Heart right ventricle (tissue), 16 donors: ENCODE measurements around the gene CCM2. TPM values are rescaled to one million over a fixed set of nuclear protein-coding genes. Genes with fewer than 3 reads are reported as not detected.
A peak's percentile ranks its signal among the peaks of the same experiment; 100 is the strongest.

Source experiments
- ATAC-seq, 8 donors: fragments of 200-7000 bp; cut with Tn5 transposase; one replicate each; pipeline ENCODE4 v1.9.1; 2020; ENCODE audit warnings: mild to moderate bottlenecking in 8 of 8, moderate library complexity in 8 of 8, moderate number of reproducible peaks in 1 of 8
- DNase-seq, 2 donors: peaks; one replicate each; pipeline ENCODE4 v3.0.0-alpha.2; 2020
- H3K27ac ChIP-seq, 10 donors: fragments of 200-600 bp; sonication (generic) in 2 of 10; one replicate each; pipeline versions ENCODE4 v1.5.0 to v1.8.0; 2020 to 2022; ENCODE audit warnings: mild to moderate bottlenecking in 3 of 10
- H3K27me3 ChIP-seq, 7 donors: fragments of 200-600 bp; one replicate each; pipeline ENCODE4 v1.8.0; 2021 to 2022; ENCODE audit warnings: mild to moderate bottlenecking in 2 of 7
- H3K36me3 ChIP-seq, 9 donors: fragments of 200-600 bp; sonication (generic) in 1 of 9; one replicate each; pipeline versions ENCODE4 v1.5.0 to v1.8.0; 2020 to 2022; ENCODE audit warnings: mild to moderate bottlenecking in 2 of 9
- H3K4me1 ChIP-seq, 9 donors: fragments of 200-600 bp; sonication (generic) in 1 of 9; one replicate each; pipeline versions ENCODE4 v1.5.0 to v1.8.0; 2020 to 2022; ENCODE audit warnings: mild to moderate bottlenecking in 4 of 9
- H3K4me3 ChIP-seq, 10 donors: fragments of 200-600 bp; sonication (generic) in 2 of 10; one replicate each; pipeline versions ENCODE4 v1.5.0 to v1.8.0; 2020 to 2022; ENCODE audit warnings: mild to moderate bottlenecking in 7 of 10, moderate library complexity in 2 of 10
- H3K9me3 ChIP-seq, 11 donors: fragments of 200-600 bp in 10 of 11; sonication (generic) in 2 of 11; one replicate each; pipeline versions ENCODE4 v1.5.0 to v1.8.0; 2013 to 2022; ENCODE audit warnings: mild to moderate bottlenecking in 2 of 11, control low read depth in 1 of 11, moderate library complexity in 1 of 11
- WGBS, 2 donors: extraction: QIAGEN DNeasy Blood & Tissue Kit; methylation state at CpG; one replicate each; pipeline ENCODE4 v1.1.7; 2013; ENCODE audit warnings: inconsistent platforms in 1 of 2; 5-methylcytosine and 5-hydroxymethylcytosine counted together
- intact Hi-C, 10 donors: fragments of 100-400 bp; cut with DNase I; formaldehyde crosslinking; loops; one replicate each; pipeline versions ENCODE4 v1.11.1 to v1.14.2; 2022
- polyA plus RNA-seq, 2 donors: library from polyadenylated mRNA; stranded (reverse); fragments of 200-250 nt; gene quantifications; one replicate each; pipeline ENCODE4 v1.2.3, GENCODE V29; 2013
- total RNA-seq, 10 donors: library from RNA; stranded (reverse); fragmentation: NEBNext Ultra II Directional in 3 of 10; extraction: Animal tissue kit (Norgen Biotek cat#: 25700) in 3 of 10; gene quantifications; one replicate each; pipeline versions ENCODE4 v1.2.1 to v1.2.4, GENCODE V29; 2021 to 2023
- TF ChIP-seq, protein P1 (sequence below), 9 donors: fragments of 200-600 bp; sonication (generic) in 2 of 9; IDR thresholded peaks; one replicate each; pipeline versions ENCODE4 v1.5.0 to v1.8.0; 2021 to 2022; ENCODE audit warnings: antibody characterized with exemption in 9 of 9, mild to moderate bottlenecking in 5 of 9, moderate library complexity in 1 of 9
- donor health status: Arrhythmogenic right ventricular cardiomyopathy.
- donor health status: ischemic (EF 13 %, LVEDD 7.1; RV severe dilation, severe dysfunction).
- donor health status: healthy with polysubstance abuse.
- donor health status: DM: no; HTN: yes; CAD: no.
- donor health status: DM: no; HTN: no; CAD: no.
- donor health status: ischemic (EF 25% LVEDD 6.9; RV normal size, moderate dysfunction).
- donor health status: ischemic (EF 25% LVEDD 5.7; RV mildly dilated, moderate dysfunction).
- donor health status: healthy.
- donor health status: DM: yes; HTN: yes; CAD: no.
- donor health status: Ischemic cardiomyopathy.
- donor health status: ischemic (EF 35%, LVEDD 5.7; RV mildly dilated, moderate dysfunction).
- donor health status: nonischemic (EF 11% LVEDD 7.7; RV severe dilation, severe dysfunction).
- donor health status: DM: yes; HTN: yes; CAD: no.
- donor health status: PGD.
- donor health status: ischemic (EF 29% LVEDD 5.4; RV normal size, mild dysfunction).
- donor health status: nonischemic (EF 23%, LVEDD 6.1; RV moderate dilation, normal function).

CCM2 gene
- total and polyA plus RNA-seq, 12 donors = 21.5 to 71.1 (median 25.7) TPM

DNA sequence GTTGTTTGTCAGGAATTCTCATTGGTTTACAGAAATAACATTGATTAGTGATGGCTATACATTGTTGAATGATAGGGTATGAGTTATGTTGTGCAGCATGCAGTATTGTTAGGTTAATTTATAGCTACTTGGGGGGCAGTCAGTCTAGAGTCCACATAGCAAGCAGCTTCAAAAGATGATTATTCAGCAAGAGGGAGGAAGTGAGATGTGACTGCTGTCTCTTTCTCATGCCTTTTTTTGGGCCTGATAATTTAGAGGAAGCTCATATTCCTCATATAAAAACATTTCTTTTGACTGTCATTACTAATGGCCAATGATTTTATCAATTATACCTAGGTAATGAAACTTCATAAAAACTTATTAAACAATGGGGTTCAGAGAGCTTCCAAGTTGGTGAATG lies 114.9 kb downstream of the CCM2 start:
- Histone ChIP-seq H3K9me3 (no peaks in the 10 kb centered on the region), H3K4me3 (no peak overlapping the region), H3K27me3 (no peaks in the 10 kb centered on the region), H3K36me3 (no peaks in the 10 kb centered on the region), H3K4me1 (peaks cover 0 to 22% (median 14%) of the 10 kb centered on the region in 9 donors), H3K27ac (no peak overlapping the region)
- TF ChIP-seq, protein P1, sequence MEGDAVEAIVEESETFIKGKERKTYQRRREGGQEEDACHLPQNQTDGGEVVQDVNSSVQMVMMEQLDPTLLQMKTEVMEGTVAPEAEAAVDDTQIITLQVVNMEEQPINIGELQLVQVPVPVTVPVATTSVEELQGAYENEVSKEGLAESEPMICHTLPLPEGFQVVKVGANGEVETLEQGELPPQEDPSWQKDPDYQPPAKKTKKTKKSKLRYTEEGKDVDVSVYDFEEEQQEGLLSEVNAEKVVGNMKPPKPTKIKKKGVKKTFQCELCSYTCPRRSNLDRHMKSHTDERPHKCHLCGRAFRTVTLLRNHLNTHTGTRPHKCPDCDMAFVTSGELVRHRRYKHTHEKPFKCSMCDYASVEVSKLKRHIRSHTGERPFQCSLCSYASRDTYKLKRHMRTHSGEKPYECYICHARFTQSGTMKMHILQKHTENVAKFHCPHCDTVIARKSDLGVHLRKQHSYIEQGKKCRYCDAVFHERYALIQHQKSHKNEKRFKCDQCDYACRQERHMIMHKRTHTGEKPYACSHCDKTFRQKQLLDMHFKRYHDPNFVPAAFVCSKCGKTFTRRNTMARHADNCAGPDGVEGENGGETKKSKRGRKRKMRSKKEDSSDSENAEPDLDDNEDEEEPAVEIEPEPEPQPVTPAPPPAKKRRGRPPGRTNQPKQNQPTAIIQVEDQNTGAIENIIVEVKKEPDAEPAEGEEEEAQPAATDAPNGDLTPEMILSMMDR (IDR thresholded peaks at IDR 0.05) = no peak
- intact Hi-C loops = loop anchor here in 7 of 10 donors (5.0 to 10.0 kb wide), 5 partner anchors 113 to 230 kb away; partner anchors contain the start of genes CCM2 (in 2 of the 7) and PURB (in 1 of the 7)
- DNase-seq (no peak), ATAC-seq (no peak)

DNA sequence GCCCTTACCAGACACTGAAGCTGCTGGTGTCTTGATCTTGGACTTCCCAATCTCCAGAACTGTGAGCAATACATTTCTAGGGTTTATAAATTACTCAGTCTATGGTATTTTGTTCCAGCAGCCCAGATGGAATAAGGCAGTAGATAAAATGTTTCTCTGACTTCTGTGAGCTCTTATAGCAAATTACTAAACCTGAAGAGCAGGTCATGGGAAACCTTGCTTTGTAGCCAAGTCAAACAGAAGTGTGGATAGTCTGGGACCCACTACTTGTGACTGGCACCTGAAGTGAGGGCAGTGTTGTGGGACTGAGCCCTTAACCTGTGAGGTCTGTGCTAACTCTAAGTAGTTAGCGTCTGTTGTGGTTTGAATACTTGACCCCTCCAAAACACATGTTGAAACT lies 116.0 kb downstream of the CCM2 start:
- no peak overlapping the region for H3K4me3 ChIP-seq
- intact Hi-C loops = loop anchor here in 1 of 10 donors (10.0 kb wide), 1 partner anchor 231 kb away; the partner anchor contains the start of gene PURB
- DNase-seq (no peak), ATAC-seq (no peak)
- 77 to 85% methylated on average over 1 of the region's 1 CpG for WGBS, 2 donors
- H3K27me3 ChIP-seq = no peaks in the 10 kb centered on the region
- TF ChIP-seq, protein P1 (IDR thresholded peaks at IDR 0.05) = no peak
- no peaks in the 10 kb centered on the region for H3K9me3 ChIP-seq
- H3K36me3 ChIP-seq = no peaks in the 10 kb centered on the region
- no peak overlapping the region for H3K27ac ChIP-seq
- H3K4me1 ChIP-seq = peaks cover 0 to 10% (median 5%) of the 10 kb centered on the region in 9 donors

DNA sequence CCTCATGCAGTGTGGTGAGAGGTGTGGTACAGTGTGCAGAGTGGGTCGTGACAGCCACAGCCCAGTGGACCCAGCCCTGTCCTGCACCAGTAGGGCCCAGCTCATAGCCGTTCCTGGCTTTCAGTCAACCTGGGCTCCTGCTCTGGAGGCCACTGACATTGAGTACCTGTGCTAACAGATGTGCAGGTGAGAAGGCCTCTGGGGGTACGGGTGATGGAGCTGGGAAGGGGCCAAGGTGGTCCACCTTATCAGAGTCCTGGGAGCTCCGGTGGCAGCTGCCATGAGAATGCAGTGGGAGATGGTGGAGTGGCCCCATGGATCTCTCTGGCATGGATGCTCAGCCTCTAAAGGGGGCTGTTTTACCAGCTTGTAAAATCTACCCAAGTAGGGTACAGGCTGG lies 117.6 kb downstream of the CCM2 start:
- intact Hi-C loops = loop anchor here in 1 of 10 donors (10.0 kb wide), 1 partner anchor 233 kb away; the partner anchor contains the start of gene PURB
- Histone ChIP-seq H3K36me3 (no peaks in the 10 kb centered on the region), H3K27me3 (no peaks in the 10 kb centered on the region), H3K27ac (no peak overlapping the region), H3K9me3 (no peaks in the 10 kb centered on the region), H3K4me1 (peaks cover 0 to 3% (median under 1%) of the 10 kb centered on the region in 9 donors), H3K4me3 (no peak overlapping the region)
- ATAC-seq (peak in 1 of 8 donors; percentile 17), DNase-seq (no peak)
- TF ChIP-seq, protein P1 (IDR thresholded peaks at IDR 0.05) = no peak
- WGBS, 2 donors = 68 to 72% methylated on average over 4 of the region's 4 CpGs

DNA sequence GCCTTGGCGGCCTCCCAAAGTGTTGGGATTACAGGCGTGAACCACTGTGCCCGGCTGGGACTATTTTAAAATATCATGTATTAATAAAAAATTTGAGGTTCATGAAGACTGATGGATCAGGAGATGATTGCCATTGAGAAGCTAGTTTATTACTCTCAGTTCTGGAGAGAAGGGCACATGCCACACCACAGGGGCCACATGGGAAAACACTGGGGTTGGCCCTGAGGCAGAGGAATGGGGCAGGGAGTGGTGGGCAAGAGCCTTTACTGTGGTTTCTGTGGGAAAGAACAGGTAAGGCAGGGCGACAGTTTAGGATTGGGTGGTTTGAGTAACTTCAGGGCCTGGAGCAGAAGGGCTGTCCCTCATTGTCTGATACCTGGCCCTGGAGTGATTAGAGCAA lies 118.3 kb downstream of the CCM2 start:
- TF ChIP-seq, protein P1 (IDR thresholded peaks at IDR 0.05) = no peak
- Histone ChIP-seq H3K36me3 (no peaks in the 10 kb centered on the region), H3K27ac (no peak overlapping the region), H3K4me1 (no peaks in the 10 kb centered on the region), H3K4me3 (no peak overlapping the region), H3K27me3 (no peaks in the 10 kb centered on the region), H3K9me3 (no peaks in the 10 kb centered on the region)
- intact Hi-C loops = loop anchor here in 1 of 10 donors (10.0 kb wide), 1 partner anchor 233 kb away; the partner anchor contains the start of gene PURB
- WGBS, 2 donors = 91 to 94% methylated on average over 4 of the region's 4 CpGs
- ATAC-seq = no peak
- no peak for DNase-seq
